Activated CD8-positive, alpha-beta memory T cell treated with anti-CD3 and anti-CD28 coated beads, Interleukin-2, amount 10 ng/mL, durations not matched to agents 7 days and 5 days (primary cell): ENCODE data around the gene CNOT8. TPM values are rescaled to one million over a fixed set of nuclear protein-coding genes. Genes with fewer than 3 reads are reported as not detected.

Experiments
- ATAC-seq: fragments of 150-1000 bp; cut with Tn5 transposase; one replicate; pipeline ENCODE4 v1.10.0; 2021; ENCODE audit warnings: moderate library complexity
- CTCF ChIA-PET: fragments of 350-600 bp; sonication (Branson Sonifier 250); formaldehyde crosslinking; loops from one replicate; lab custom pipeline; 2021; ENCODE audit warnings: antibody characterized with exemption; lab: Charles Lee
- DNase-seq: peaks from one replicate; pipeline ENCODE4 v3.0.0-alpha.2; 2020
- H3K27ac Mint-ChIP-seq: one replicate; pipeline ENCODE4 v1.8.0; 2021; ENCODE audit warnings: mild to moderate bottlenecking, mixed read lengths
- H3K27me3 Mint-ChIP-seq: one replicate; pipeline ENCODE4 v1.8.0; 2021; ENCODE audit warnings: mixed read lengths
- H3K36me3 Mint-ChIP-seq: one replicate; pipeline ENCODE4 v1.8.0; 2021; ENCODE audit warnings: mild to moderate bottlenecking, mixed read lengths
- H3K4me1 Mint-ChIP-seq: one replicate; pipeline ENCODE4 v1.8.0; 2021; ENCODE audit warnings: mixed read lengths
- H3K4me3 Mint-ChIP-seq: one replicate; pipeline ENCODE4 v1.8.0; 2021; ENCODE audit warnings: mild to moderate bottlenecking, moderate library complexity, mixed read lengths
- H3K9me3 Mint-ChIP-seq: one replicate; pipeline ENCODE4 v1.8.0; 2022; ENCODE audit warnings: low read depth, mixed read lengths
- total RNA-seq, 2 experiments: library from RNA; stranded (reverse); gene quantifications; one replicate each; pipeline ENCODE4 v1.2.3, GENCODE V29; 2021

CNOT8 gene
- total RNA-seq, 2 experiments from 2014 or later: 61.6 to 62.4 TPM

DNA sequence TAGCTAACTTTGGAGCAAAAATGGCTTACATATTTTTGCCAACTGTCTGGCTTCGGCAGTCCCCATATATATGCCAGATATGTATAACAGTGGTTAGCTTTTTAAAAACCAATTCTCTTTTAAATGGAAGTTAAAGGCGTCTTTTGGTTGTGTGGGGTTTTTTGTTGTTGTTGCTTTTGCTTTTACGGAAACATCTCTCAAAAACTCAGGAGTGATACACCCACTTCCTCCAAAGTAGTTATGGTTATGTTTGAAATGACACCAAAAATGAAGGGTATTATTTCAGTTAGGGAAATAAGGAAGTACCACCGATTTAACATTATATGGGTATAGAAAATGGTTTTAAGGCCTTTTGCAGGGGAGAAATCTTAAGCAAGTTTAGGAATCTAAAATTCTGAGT, 2.3 kb downstream of the CNOT8 start:
- Mint-ChIP-seq H3K27me3 (no peaks in the 10 kb centered on the region), H3K4me3 (peak overlapping the region; percentile 93), H3K27ac (peak overlapping the region; percentile 100), H3K9me3 (no peaks in the 10 kb centered on the region), H3K36me3 (peaks cover 43% of the 10 kb centered on the region), H3K4me1 (peaks cover 41% of the 10 kb centered on the region)
- ATAC-seq (no peak), DNase-seq (no peak)
- CTCF ChIA-PET: no interaction called here

DNA sequence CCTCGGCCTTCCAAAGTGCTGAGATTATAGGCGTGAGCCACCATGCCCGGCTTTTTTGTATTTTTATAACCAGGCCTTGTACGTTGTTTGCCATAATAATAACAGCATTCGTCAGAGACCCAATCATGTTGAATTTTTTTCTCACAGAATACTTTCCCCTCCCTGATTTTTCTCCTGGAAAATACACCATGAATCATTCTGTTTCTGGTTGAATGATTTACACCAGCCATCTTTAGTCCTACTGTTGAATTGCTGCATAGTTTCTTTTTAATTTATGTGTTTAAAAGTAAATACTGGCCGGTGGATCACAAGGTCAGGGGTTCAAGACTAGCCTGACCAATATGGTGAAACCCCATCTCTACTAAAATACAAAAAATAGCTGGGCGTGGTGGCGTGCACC, 3.5 kb downstream of the CNOT8 start:
- ATAC-seq: no peak
- Mint-ChIP-seq H3K27ac (peak overlapping the region; percentile 28), H3K4me1 (peaks cover 43% of the 10 kb centered on the region), H3K27me3 (no peaks in the 10 kb centered on the region), H3K4me3 (no peak overlapping the region), H3K9me3 (no peaks in the 10 kb centered on the region), H3K36me3 (peaks cover 52% of the 10 kb centered on the region)
- no peak for DNase-seq
- CTCF ChIA-PET: no interaction called here

DNA sequence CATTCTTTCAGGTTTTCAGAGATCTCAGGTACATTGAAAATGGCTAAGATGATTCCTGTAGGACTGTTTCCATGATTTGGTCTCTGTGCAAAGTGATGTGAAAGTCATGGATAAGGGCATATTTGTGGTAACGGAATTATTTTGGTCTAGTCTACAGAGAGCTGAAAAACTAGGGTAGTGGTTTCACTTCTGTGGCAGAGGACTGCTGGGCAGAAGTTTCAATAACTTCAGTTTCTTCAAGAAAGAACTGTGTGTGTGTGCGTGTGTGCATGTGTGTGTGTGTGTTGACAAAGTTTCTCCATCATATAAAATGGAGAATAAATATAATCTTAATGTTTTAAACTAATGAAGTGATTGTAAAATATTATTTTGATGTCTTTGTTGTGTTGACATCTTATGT, 4.3 kb downstream of the CNOT8 start:
- peaks cover 55% of the 10 kb centered on the region for H3K36me3 Mint-ChIP-seq

DNA sequence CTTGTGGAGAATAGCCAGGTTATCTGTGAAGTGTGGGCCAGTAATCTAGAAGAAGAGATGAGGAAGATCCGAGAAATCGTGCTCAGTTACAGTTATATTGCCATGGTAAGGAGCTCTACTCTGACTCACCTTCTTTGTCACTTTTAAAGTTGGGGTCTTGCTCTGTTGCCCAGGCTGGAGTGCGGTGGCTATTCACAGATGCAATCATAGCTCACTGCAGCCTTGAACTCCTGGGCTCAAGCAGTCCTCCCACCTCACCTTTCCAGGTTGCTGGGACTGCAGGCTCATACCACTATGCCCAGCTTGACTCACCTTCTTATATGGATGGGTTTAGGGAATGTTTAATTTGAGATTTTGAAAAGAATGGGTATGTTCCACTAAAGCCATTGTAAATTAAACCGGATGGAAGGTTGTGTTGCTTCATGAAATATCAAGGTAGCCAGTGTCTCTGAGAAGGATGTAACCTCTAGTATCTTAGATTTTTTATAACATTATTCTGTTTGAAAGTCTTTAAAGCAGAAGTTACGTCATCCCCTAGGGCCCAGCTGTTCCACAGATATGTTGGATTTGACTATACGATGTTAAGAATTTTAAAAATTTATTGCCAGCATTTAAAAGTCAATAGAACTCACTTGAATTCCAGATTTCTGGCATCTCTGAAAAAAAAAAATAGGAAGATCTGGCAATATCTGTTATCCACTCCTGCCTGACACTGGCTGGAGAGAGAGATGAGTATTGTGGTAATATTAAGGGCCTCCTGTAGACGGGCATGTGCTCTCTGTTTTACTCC, 5.1 kb downstream of the CNOT8 start:
- Mint-ChIP-seq H3K4me1 (peaks cover 40% of the 10 kb centered on the region), H3K4me3 (no peak overlapping the region), H3K36me3 (peaks cover 56% of the 10 kb centered on the region), H3K27ac (no peak overlapping the region), H3K9me3 (no peaks in the 10 kb centered on the region), H3K27me3 (no peaks in the 10 kb centered on the region)
- DNase-seq: no peak
- no peak for ATAC-seq
- CTCF ChIA-PET: no interaction called here

More for the DNA sequence above, 4.3 kb downstream of the CNOT8 start:
- ATAC-seq (no peak), DNase-seq (no peak)
- CTCF ChIA-PET: no interaction called here
- no peak overlapping the region for H3K4me3 Mint-ChIP-seq
- H3K27ac Mint-ChIP-seq: no peak overlapping the region
- no peaks in the 10 kb centered on the region for H3K9me3 Mint-ChIP-seq
- H3K27me3 Mint-ChIP-seq: no peaks in the 10 kb centered on the region
- H3K4me1 Mint-ChIP-seq: peaks cover 40% of the 10 kb centered on the region

DNA sequence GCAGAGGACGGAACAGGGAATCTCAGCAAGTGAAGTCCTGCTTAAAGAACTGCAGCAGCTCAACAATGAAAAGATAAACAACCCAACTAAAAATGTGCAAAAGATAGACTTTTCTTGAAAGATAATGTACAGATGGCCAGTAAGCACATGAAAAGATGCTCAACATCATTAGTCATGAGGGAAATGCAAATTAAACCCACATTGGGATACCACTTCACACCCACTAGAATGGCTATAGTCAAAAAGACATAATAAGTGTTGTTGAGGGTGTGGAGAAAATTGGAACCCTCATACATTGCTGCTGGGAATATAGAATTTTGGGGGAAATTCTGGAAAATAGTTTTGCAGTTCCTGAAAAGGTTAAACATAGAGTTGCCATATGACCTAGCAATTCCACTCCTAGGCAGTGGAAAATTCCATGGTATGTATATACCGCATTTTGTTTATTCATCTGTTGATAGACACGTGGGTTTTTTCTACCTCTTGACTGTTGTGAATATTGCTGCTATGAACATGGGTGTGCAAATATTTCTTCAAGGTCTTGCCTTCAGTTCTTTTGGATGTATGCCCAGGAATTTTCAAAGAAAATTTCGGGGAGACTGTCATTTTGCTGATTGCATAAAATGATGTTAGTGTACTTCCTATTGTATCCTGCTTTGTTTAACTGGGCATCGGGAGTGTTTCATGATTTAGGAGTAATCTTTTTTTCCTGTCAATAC, 7.2 kb downstream of the CNOT8 start:
- Mint-ChIP-seq H3K4me1 (peaks cover 35% of the 10 kb centered on the region), H3K27me3 (no peaks in the 10 kb centered on the region), H3K4me3 (no peak overlapping the region), H3K9me3 (no peaks in the 10 kb centered on the region), H3K36me3 (peaks cover 55% of the 10 kb centered on the region), H3K27ac (no peak overlapping the region)
- CTCF ChIA-PET: no interaction called here
- no peak for DNase-seq
- ATAC-seq: no peak

- peaks cover 25% of the 10 kb centered on the region for H3K4me1 Mint-ChIP-seq
- no peaks in the 10 kb centered on the region for H3K27me3 Mint-ChIP-seq
- H3K4me3 Mint-ChIP-seq: no peak overlapping the region
- CTCF ChIA-PET: interaction anchor here (1.1 kb wide), 1 partner anchor 216 kb away, joined by 4 read pairs; no protein-coding TSS in a partner anchor
- no peak for ATAC-seq
- H3K9me3 Mint-ChIP-seq: no peaks in the 10 kb centered on the region
- peaks cover 60% of the 10 kb centered on the region for H3K36me3 Mint-ChIP-seq
- DNase-seq: no peak
- H3K27ac Mint-ChIP-seq: no peak overlapping the region
Measured at GRCh38 chr5:154866841-154867240, 8.4 kb downstream of the CNOT8 start.

DNA sequence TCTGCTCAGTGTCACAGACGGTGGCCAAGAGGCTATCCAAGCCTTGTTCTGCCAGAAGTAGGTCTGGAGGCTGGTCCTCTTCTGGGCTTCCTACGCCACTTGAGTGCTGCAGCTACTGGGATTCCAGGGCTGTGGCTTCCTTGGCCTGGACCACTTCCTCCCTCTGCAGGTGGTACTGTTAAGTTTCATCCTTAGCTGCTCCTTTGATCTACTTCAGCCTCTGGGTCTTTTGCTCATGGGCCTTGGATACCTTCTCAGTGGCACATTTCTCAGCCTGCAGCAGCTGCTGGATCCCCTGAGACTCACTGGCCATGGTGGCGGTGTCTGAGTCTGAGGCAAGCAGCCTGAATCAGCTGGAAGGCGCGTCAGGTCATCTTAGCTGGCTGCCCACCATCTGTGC, 10.3 kb downstream of the CNOT8 start:
- H3K9me3 Mint-ChIP-seq: no peaks in the 10 kb centered on the region
- H3K4me1 Mint-ChIP-seq: peaks cover 12% of the 10 kb centered on the region
- no peaks in the 10 kb centered on the region for H3K27me3 Mint-ChIP-seq
- ATAC-seq: no peak
- DNase-seq: no peak
- no peak overlapping the region for H3K27ac Mint-ChIP-seq
- CTCF ChIA-PET: interaction anchor here (0.6 to 1.3 kb wide), 2 partner anchors 216 to 218 kb away, joined by 4 read pairs; no protein-coding TSS in a partner anchor
- H3K36me3 Mint-ChIP-seq: peaks cover 61% of the 10 kb centered on the region
- H3K4me3 Mint-ChIP-seq: no peak overlapping the region

DNA sequence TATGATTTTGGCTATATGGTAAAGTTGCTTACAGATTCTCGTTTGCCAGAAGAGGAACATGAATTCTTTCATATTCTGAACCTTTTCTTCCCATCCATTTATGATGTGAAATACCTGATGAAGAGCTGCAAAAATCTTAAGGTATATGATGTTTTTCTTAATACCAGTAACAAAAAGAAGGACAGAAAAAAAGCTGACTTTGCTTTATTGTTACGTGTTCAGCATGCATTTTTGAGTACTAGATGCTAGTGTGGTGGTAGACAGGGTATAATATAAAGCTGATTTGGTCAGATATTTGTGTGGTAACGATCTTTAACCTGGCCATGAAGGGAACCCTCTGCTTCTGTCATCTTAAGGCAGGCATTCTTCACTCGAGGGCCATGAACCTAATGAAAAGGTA, 13.3 kb downstream of the CNOT8 start:
- peaks cover 2% of the 10 kb centered on the region for H3K4me1 Mint-ChIP-seq
- no peak for ATAC-seq

DNA sequence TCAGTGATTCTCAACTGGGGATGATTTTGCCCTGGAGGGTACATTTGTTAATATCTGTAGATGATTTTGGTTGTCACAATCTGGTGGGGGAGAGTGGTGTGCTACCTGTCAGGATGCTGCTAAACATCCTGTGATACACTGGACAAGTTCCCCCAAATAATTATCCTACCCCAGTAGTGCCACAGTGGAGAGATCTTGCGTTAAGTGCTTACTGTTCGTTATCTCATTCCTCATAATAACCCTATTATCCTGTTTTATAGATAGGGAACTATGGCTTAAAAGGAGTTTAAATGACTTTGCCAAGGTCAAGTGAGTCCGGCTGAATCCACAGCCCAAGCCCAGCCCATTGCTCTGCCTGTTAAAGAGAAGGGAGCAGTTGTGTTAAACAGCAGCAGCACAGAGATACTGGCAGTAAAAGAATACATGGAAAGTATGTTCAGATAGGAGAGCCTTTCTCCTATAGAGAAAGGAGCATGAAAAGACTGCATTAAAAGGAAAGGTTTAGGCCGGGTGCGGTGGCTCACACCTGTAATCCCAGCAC, 15.4 kb downstream of the CNOT8 start:
- no peak for ATAC-seq

More for the DNA sequence above, 13.3 kb downstream of the CNOT8 start:
- Mint-ChIP-seq H3K27ac (no peak overlapping the region), H3K27me3 (no peaks in the 10 kb centered on the region), H3K36me3 (peaks cover 61% of the 10 kb centered on the region), H3K4me3 (no peak overlapping the region), H3K9me3 (peaks cover 2% of the 10 kb centered on the region)
- no peak for DNase-seq
- CTCF ChIA-PET: no interaction called here

GRCh38 chr5:154878642-154879335, 20.4 kb downstream of the CNOT8 start:
- Mint-ChIP-seq H3K4me1 (no peaks in the 10 kb centered on the region), H3K27ac (no peak overlapping the region), H3K4me3 (no peak overlapping the region), H3K36me3 (peaks cover 73% of the 10 kb centered on the region), H3K27me3 (no peaks in the 10 kb centered on the region), H3K9me3 (peaks cover 11% of the 10 kb centered on the region)
- no peak for ATAC-seq
- CTCF ChIA-PET: no interaction called here
- no peak for DNase-seq

More for the DNA sequence above, 15.4 kb downstream of the CNOT8 start:
- Mint-ChIP-seq H3K4me1 (no peaks in the 10 kb centered on the region), H3K27ac (no peak overlapping the region), H3K36me3 (peaks cover 69% of the 10 kb centered on the region), H3K9me3 (peaks cover 6% of the 10 kb centered on the region), H3K4me3 (no peak overlapping the region), H3K27me3 (no peaks in the 10 kb centered on the region)
- CTCF ChIA-PET: no interaction called here
- DNase-seq: no peak

DNA sequence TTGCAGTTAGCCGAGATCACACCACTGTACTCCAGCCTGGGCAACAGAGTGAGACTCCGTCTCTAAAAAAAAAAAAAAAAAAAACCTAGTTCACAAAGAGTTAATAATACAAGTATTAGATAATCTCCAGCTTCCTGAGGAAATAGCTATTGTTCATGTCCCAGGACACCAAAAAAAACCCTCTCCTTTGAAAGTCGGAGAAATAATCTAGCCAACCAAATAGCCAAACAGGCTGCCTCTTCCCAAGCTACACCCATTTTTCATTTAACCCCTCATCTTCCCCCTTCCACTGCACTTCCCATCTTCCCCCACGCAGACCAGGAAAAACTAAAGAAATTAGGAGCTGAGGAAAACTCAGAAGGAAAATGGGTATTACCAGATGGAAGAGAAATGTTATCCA, 23.6 kb downstream of the CNOT8 start:
- peaks cover 24% of the 10 kb centered on the region for H3K9me3 Mint-ChIP-seq
- no peak for ATAC-seq

GRCh38 chr5:154884424-154884823, 26.0 kb downstream of the CNOT8 start:
- CTCF ChIA-PET: no interaction called here
- Mint-ChIP-seq H3K4me1 (no peaks in the 10 kb centered on the region), H3K27ac (no peak overlapping the region), H3K4me3 (no peak overlapping the region), H3K36me3 (peaks cover 79% of the 10 kb centered on the region), H3K9me3 (peaks cover 20% of the 10 kb centered on the region), H3K27me3 (no peaks in the 10 kb centered on the region)
- ATAC-seq (no peak), DNase-seq (no peak)

More for the DNA sequence above, 23.6 kb downstream of the CNOT8 start:
- CTCF ChIA-PET: interaction anchor here (0.7 kb wide), 1 partner anchor 269 kb away, joined by 5 read pairs; no protein-coding TSS in a partner anchor
- Mint-ChIP-seq H3K27ac (no peak overlapping the region), H3K36me3 (peaks cover 76% of the 10 kb centered on the region), H3K27me3 (no peaks in the 10 kb centered on the region), H3K4me1 (no peaks in the 10 kb centered on the region), H3K4me3 (no peak overlapping the region)
- no peak for DNase-seq

GRCh38 chr5:154885439-154885838, 27.0 kb downstream of the CNOT8 start:
- CTCF ChIA-PET: no interaction called here
- DNase-seq (no peak), ATAC-seq (no peak)
- Mint-ChIP-seq H3K27ac (no peak overlapping the region), H3K4me1 (no peaks in the 10 kb centered on the region), H3K27me3 (no peaks in the 10 kb centered on the region), H3K4me3 (no peak overlapping the region), H3K9me3 (peaks cover 18% of the 10 kb centered on the region), H3K36me3 (peaks cover 75% of the 10 kb centered on the region)
